ENCODE measurements around the gene TCF4. TPM values are rescaled to one million over a fixed set of nuclear protein-coding genes. Genes with fewer than 3 reads are reported as not detected.

Gene TCF4
- total and polyA plus RNA-seq, 2 experiments from 2014 or later = 77.7 to 89.2 TPM

GRCh38 chr18:55265130-55265675, 322.8 kb downstream of the TCF4 start (continued):
- TF ChIP-seq ZNF331 (CRISPR knock-in tag; IDR thresholded peaks at IDR 0.05; ENCODE audit: low read depth) (no peak), POLR2AphosphoS5 (IDR thresholded peaks at IDR 0.05; ENCODE audit: low read depth) (no peak)

- Mint-ChIP-seq H3K9me3 (no peaks in the 10 kb centered on the region), H3K4me3 (no peak overlapping the region), H3K27me3 (ENCODE audit: insufficient read depth, low read depth, poor library complexity) (peaks cover 5% of the 10 kb centered on the region), H3K36me3 (ENCODE audit: low read depth) (peaks cover 44% of the 10 kb centered on the region), H3K27ac (peak overlapping the region; percentile 65), H3K4me1 (peaks cover 49% of the 10 kb centered on the region)
- H3K36me3 ChIP-seq (ENCODE audit: insufficient read depth) = no peaks in the 10 kb centered on the region
- ATAC-seq (peak; percentile 67), DNase-seq (ENCODE audit: low spot score) (peak; percentile 70)
- no peak overlapping the region for H3K27ac ChIP-seq (ENCODE audit: low read depth)
- TF ChIP-seq STAT1 (IDR thresholded peaks at IDR 0.05; ENCODE audit: unreplicated experiment) = no peak
- TF ChIP-seq POLR2AphosphoS5 (IDR thresholded peaks at IDR 0.05; ENCODE audit: low read depth) = no peak
- no peak for TF ChIP-seq JUNB (IDR thresholded peaks at IDR 0.05; ENCODE audit: unreplicated experiment)
- TF ChIP-seq EZH2phosphoT487 (IDR thresholded peaks at IDR 0.05; ENCODE audit: unreplicated experiment) = no peak
- no peak for TF ChIP-seq ZNF331 (CRISPR knock-in tag; IDR thresholded peaks at IDR 0.05; ENCODE audit: low read depth)
- TF ChIP-seq CTCF (conservative IDR thresholded peaks at IDR 0.05; ENCODE audit: low read depth in 2 of 2) = no peak
- TF ChIP-seq EZH2 (IDR thresholded peaks at IDR 0.05; ENCODE audit: low read depth, unreplicated experiment) = no peak
- TF ChIP-seq ETS1 (IDR thresholded peaks at IDR 0.05) = no peak
- H3K4me1 ChIP-seq (ENCODE audit: insufficient read depth) = peaks cover 36% of the 10 kb centered on the region
- H2AFZ ChIP-seq = no peak overlapping the region
- peaks cover 12% of the 10 kb centered on the region for H3K9me2 ChIP-seq (ENCODE audit: insufficient read depth)
- no peaks in the 10 kb centered on the region for H3F3A ChIP-seq (replicated peaks; ENCODE audit: low read depth)
- H3K4me2 ChIP-seq = 0 out of 2 replicates have a peak overlapping the region, but pooled peaks have one; percentile 42
- H3K79me2 ChIP-seq (replicated peaks; ENCODE audit: insufficient read depth) = no peaks in the 10 kb centered on the region
- H4K20me1 ChIP-seq (replicated peaks; ENCODE audit: insufficient read depth) = no peaks in the 10 kb centered on the region
- no peaks in the 10 kb centered on the region for H3K27me3 ChIP-seq (ENCODE audit: insufficient read depth)
- no peak overlapping the region for H3K4me3 ChIP-seq
Observed at GRCh38 chr18:55264108-55264507, 323.9 kb downstream of the TCF4 start.

GRCh38 chr18:55262021-55262560, 325.9 kb downstream of the TCF4 start:
- H3K4me2 ChIP-seq = no peak overlapping the region
- H3K4me1 Mint-ChIP-seq = peaks cover 40% of the 10 kb centered on the region
- no peaks in the 10 kb centered on the region for H3K79me2 ChIP-seq (replicated peaks; ENCODE audit: insufficient read depth)
- H3F3A ChIP-seq (replicated peaks; ENCODE audit: low read depth) = no peaks in the 10 kb centered on the region
- H3K27me3 Mint-ChIP-seq (ENCODE audit: insufficient read depth, low read depth, poor library complexity) = peaks cover 4% of the 10 kb centered on the region
- H3K4me3 Mint-ChIP-seq = no peak overlapping the region
- H3K4me1 ChIP-seq (ENCODE audit: insufficient read depth) = peaks cover 36% of the 10 kb centered on the region
- H3K27ac Mint-ChIP-seq = no peak overlapping the region; the same call in 1 of the 2 replicates
- peaks cover 11% of the 10 kb centered on the region for H3K9me2 ChIP-seq (ENCODE audit: insufficient read depth)
- no peaks in the 10 kb centered on the region for H3K27me3 ChIP-seq (ENCODE audit: insufficient read depth)
- ATAC-seq = no peak
- H3K36me3 Mint-ChIP-seq (ENCODE audit: low read depth) = peaks cover 32% of the 10 kb centered on the region
- peak; percentile 25 for DNase-seq (ENCODE audit: low spot score)
- H3K36me3 ChIP-seq (ENCODE audit: insufficient read depth) = no peaks in the 10 kb centered on the region
- H2AFZ ChIP-seq = no peak overlapping the region
- H3K9me3 Mint-ChIP-seq = no peaks in the 10 kb centered on the region
- H3K27ac ChIP-seq (ENCODE audit: low read depth) = peak overlapping the region; percentile 41
- no peaks in the 10 kb centered on the region for H4K20me1 ChIP-seq (replicated peaks; ENCODE audit: insufficient read depth)
- H3K4me3 ChIP-seq = no peak overlapping the region
- TF ChIP-seq EZH2 (IDR thresholded peaks at IDR 0.05; ENCODE audit: low read depth, unreplicated experiment) = no peak
- TF ChIP-seq JUNB (IDR thresholded peaks at IDR 0.05; ENCODE audit: unreplicated experiment) = no peak
- TF ChIP-seq ZNF331 (CRISPR knock-in tag; IDR thresholded peaks at IDR 0.05; ENCODE audit: low read depth) = no peak
- TF ChIP-seq EZH2phosphoT487 (IDR thresholded peaks at IDR 0.05; ENCODE audit: unreplicated experiment) = no peak
- no peak for TF ChIP-seq NANOG (IDR thresholded peaks at IDR 0.05; ENCODE audit: borderline replicate concordance)
- TF ChIP-seq POLR2AphosphoS5 (IDR thresholded peaks at IDR 0.05; ENCODE audit: low read depth) = no peak
- no peak for TF ChIP-seq ETS1 (IDR thresholded peaks at IDR 0.05)
- no peak for TF ChIP-seq CTCF (conservative IDR thresholded peaks at IDR 0.05; ENCODE audit: low read depth in 2 of 2)
- no peak for TF ChIP-seq STAT1 (IDR thresholded peaks at IDR 0.05; ENCODE audit: unreplicated experiment)
- TF ChIP-seq ZNF114 (CRISPR knock-in tag; IDR thresholded peaks at IDR 0.05) = no peak

Measured in GM23338 (cell line).